Right atrium auricular region (tissue), 2 donors: ENCODE results near the gene PLXND1. TPM values are rescaled to one million over a fixed set of nuclear protein-coding genes. Genes with fewer than 3 reads are reported as not detected.

Source experiments
- DNase-seq: peaks from one replicate; pipeline ENCODE4 v3.0.0-alpha.2; 2019; ENCODE audit warnings: low spot score
- H3K27ac ChIP-seq, 2 donors: fragments of 200-600 bp; sonication (generic); 1 replicate in 1 of 2; 2 replicates in 1 of 2; pipeline ENCODE4 v1.5.1; 2016 to 2019
- H3K27me3 ChIP-seq, 2 donors: fragments of 200-600 bp; sonication (generic); one replicate each; pipeline versions ENCODE4 v1.5.1 to v1.6.0; 2017 to 2019
- H3K36me3 ChIP-seq: fragments of 200-600 bp; sonication (generic); one replicate; pipeline ENCODE4 v1.5.1; 2016
- H3K4me1 ChIP-seq, 2 donors: fragments of 200-600 bp; sonication (generic); one replicate each; pipeline versions ENCODE4 v1.5.1 to v1.6.0; 2017 to 2019
- H3K4me3 ChIP-seq, 2 donors: fragments of 200-600 bp; sonication (generic); 1 replicate in 1 of 2; 2 replicates in 1 of 2; pipeline ENCODE4 v1.5.1; 2017 to 2019; ENCODE audit warnings: mild to moderate bottlenecking in 1 of 2, moderate library complexity in 1 of 2
- H3K9me3 ChIP-seq, 2 donors: fragments of 200-600 bp; sonication (generic); one replicate each; pipeline ENCODE4 v1.5.1; 2019
- CTCF ChIP-seq, 2 donors: fragments of 200-600 bp; sonication (generic); IDR thresholded peaks; one replicate each; pipeline ENCODE4 v1.5.1; 2019; ENCODE audit warnings: antibody characterized with exemption in 2 of 2
- total RNA-seq, 2 donors: library from RNA; depleted of rRNA; stranded (reverse); fragments of >200 nt; gene quantifications; one replicate each; pipeline ENCODE4 v1.1.0, GENCODE V29; 2016

Gene PLXND1
- total RNA-seq, 2 donors from 2014 or later, result 44.5 to 93.1 TPM

- no peaks in the 10 kb centered on the region for H3K36me3 ChIP-seq
Measured at GRCh38 chr3:129598000-129598381, 8.5 kb downstream of the PLXND1 start.

GRCh38 chr3:129597087-129597999 lies 9.1 kb downstream of the PLXND1 start:
- no peak for TF ChIP-seq CTCF (IDR thresholded peaks at IDR 0.05)
- Histone ChIP-seq H3K4me1 (peaks cover 0 to 98% of the 10 kb centered on the region in 2 donors), H3K36me3 (no peaks in the 10 kb centered on the region), H3K4me3 (peak overlapping the region in 1 of 2 donors; percentile 27), H3K27me3 (no peaks in the 10 kb centered on the region), H3K27ac (peak overlapping the region; percentile 87 to 90), H3K9me3 (no peaks in the 10 kb centered on the region)
- no peak for DNase-seq

More at GRCh38 chr3:129598000-129598381, 8.5 kb downstream of the PLXND1 start:
- peak overlapping the region; percentile 87 to 90 for H3K27ac ChIP-seq
- peak overlapping the region in 1 of 2 donors; percentile 27 for H3K4me3 ChIP-seq
- no peak for TF ChIP-seq CTCF (IDR thresholded peaks at IDR 0.05)
- no peaks in the 10 kb centered on the region for H3K9me3 ChIP-seq
- no peak for DNase-seq
- H3K27me3 ChIP-seq, result no peaks in the 10 kb centered on the region
- H3K4me1 ChIP-seq, result peaks cover 0 to 98% of the 10 kb centered on the region in 2 donors

- DNase-seq, result peak; percentile 94
- H3K27ac ChIP-seq, result peak overlapping the region; percentile 87 to 90
Measured at GRCh38 chr3:129596194-129597086, 10.0 kb downstream of the PLXND1 start.

GRCh38 chr3:129595544-129596193 lies 10.8 kb downstream of the PLXND1 start:
- no peaks in the 10 kb centered on the region for H3K9me3 ChIP-seq
- H3K36me3 ChIP-seq, result no peaks in the 10 kb centered on the region
- H3K4me3 ChIP-seq, result peak overlapping the region in 1 of 2 donors; percentile 27
- no peak for TF ChIP-seq CTCF (IDR thresholded peaks at IDR 0.05)
- H3K27ac ChIP-seq, result peak overlapping the region; percentile 87 to 90
- H3K4me1 ChIP-seq, result peaks cover 0 to 98% of the 10 kb centered on the region in 2 donors
- H3K27me3 ChIP-seq, result no peaks in the 10 kb centered on the region
- DNase-seq, result no peak

More at GRCh38 chr3:129596194-129597086, 10.0 kb downstream of the PLXND1 start:
- Histone ChIP-seq H3K9me3 (no peaks in the 10 kb centered on the region), H3K27me3 (no peaks in the 10 kb centered on the region), H3K36me3 (no peaks in the 10 kb centered on the region), H3K4me3 (peak overlapping the region in 1 of 2 donors; percentile 27), H3K4me1 (peaks cover 0 to 98% of the 10 kb centered on the region in 2 donors)
- TF ChIP-seq CTCF (IDR thresholded peaks at IDR 0.05), result no peak

- TF ChIP-seq CTCF (IDR thresholded peaks at IDR 0.05), result no peak
Measured at GRCh38 chr3:129594907-129595390, 11.5 kb downstream of the PLXND1 start.

More at GRCh38 chr3:129594907-129595390, 11.5 kb downstream of the PLXND1 start:
- Histone ChIP-seq H3K4me1 (peaks cover 0 to 98% of the 10 kb centered on the region in 2 donors), H3K27ac (peak overlapping the region; percentile 87 to 90), H3K36me3 (no peaks in the 10 kb centered on the region), H3K27me3 (no peaks in the 10 kb centered on the region), H3K4me3 (no peak overlapping the region), H3K9me3 (no peaks in the 10 kb centered on the region)
- no peak for DNase-seq
